HTERT RPE-1 (cell line): ENCODE results near the gene CGN.

Experiments
- in situ Hi-C: fragments of 300-500 bp; cut with MboI; formaldehyde crosslinking; loops from 4 replicates; pipeline ENCODE4 v1.14.3; 2020; ENCODE audit warnings: low sequenced_read_pairs

The CGN gene, protein sequence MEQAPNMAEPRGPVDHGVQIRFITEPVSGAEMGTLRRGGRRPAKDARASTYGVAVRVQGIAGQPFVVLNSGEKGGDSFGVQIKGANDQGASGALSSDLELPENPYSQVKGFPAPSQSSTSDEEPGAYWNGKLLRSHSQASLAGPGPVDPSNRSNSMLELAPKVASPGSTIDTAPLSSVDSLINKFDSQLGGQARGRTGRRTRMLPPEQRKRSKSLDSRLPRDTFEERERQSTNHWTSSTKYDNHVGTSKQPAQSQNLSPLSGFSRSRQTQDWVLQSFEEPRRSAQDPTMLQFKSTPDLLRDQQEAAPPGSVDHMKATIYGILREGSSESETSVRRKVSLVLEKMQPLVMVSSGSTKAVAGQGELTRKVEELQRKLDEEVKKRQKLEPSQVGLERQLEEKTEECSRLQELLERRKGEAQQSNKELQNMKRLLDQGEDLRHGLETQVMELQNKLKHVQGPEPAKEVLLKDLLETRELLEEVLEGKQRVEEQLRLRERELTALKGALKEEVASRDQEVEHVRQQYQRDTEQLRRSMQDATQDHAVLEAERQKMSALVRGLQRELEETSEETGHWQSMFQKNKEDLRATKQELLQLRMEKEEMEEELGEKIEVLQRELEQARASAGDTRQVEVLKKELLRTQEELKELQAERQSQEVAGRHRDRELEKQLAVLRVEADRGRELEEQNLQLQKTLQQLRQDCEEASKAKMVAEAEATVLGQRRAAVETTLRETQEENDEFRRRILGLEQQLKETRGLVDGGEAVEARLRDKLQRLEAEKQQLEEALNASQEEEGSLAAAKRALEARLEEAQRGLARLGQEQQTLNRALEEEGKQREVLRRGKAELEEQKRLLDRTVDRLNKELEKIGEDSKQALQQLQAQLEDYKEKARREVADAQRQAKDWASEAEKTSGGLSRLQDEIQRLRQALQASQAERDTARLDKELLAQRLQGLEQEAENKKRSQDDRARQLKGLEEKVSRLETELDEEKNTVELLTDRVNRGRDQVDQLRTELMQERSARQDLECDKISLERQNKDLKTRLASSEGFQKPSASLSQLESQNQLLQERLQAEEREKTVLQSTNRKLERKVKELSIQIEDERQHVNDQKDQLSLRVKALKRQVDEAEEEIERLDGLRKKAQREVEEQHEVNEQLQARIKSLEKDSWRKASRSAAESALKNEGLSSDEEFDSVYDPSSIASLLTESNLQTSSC

DNA sequence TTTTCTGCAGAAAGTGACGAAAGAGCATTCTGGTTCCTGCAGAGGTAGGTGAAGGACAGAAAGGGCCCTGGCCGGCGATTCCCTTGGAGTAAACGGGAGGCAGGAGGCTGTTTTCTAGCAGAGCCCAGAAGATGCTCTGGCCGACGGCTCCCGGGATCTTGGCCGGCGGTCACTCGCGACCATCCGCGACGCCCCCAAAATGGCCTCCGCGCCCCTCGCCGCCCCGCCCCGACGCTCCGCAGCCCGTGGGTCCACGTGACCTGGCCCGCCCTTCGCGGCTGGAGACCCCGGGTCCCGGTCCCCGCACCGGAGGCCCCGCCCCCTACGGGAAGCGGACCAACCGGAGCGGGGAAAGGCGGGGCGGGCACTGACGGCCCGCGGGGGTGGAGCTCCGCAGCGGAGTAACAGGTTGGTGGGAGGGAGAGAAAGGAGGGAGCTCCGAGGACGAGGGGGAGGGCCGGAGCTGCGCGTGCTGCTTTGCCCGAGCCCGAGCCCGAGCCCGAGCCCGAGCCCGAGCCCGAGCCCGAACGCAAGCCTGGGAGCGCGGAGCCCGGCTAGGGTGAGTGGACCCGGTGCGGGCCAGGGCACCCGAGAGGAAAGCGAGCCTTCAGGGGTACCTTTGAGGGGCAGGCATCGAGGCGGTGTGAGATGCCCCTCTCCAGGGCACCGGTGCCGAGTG, at the start of gene CGN:
TSS of gene CGN (plus strand) at position 431 of the 679 bp plus-strand sequence. CDS start 7,133 bp downstream, outside the sequence.
- in situ Hi-C loops, result no loop called here

GRCh38 chr1:151461694-151462093, 49.5 kb upstream of the CGN start:
- in situ Hi-C loops, result no loop called here

DNA sequence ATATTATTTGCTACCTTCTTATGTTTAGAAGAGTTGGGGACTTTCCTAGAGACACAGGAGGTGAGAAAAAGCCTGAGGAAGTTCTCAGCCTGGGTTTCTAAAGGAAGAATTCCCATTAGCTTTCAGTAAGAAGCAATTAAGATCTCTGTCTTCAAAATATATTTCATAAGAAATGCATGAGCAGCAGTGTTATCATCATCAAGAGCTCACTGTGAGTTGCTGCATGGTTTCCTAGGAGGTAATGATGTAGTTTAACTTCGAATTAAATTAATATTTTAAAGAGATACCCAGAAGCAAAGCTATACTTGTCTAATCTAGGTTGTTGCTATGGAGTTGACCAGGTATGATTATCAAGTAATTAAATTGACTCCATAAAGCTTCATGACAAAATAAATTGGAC, 46.2 kb upstream of the CGN start:
- in situ Hi-C loops, result no loop called here

GRCh38 chr1:151472856-151473731, 38.1 kb upstream of the CGN start:
- in situ Hi-C loops, result no loop called here

GRCh38 chr1:151474745-151475144, 36.4 kb upstream of the CGN start:
- in situ Hi-C loops, result no loop called here

DNA sequence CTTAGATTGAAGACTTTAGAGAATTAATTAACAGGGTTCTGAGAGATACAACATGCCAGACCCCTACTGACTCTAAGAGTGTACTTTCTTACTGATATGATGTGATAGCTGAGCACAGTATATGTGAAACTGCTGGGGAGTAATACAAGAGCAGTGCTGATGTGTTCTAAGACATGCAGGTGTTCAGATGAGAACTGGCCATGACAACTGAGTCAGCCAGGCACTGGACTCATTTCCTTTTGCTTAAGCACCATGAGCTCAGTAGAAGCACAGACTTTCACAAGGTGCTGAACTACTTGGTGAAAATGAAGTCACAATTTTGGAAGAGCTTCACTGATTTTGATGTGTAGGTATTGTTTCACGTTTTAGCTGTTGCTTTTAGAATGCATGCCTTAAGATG, 36.0 kb upstream of the CGN start:
- in situ Hi-C loops, result no loop called here

DNA sequence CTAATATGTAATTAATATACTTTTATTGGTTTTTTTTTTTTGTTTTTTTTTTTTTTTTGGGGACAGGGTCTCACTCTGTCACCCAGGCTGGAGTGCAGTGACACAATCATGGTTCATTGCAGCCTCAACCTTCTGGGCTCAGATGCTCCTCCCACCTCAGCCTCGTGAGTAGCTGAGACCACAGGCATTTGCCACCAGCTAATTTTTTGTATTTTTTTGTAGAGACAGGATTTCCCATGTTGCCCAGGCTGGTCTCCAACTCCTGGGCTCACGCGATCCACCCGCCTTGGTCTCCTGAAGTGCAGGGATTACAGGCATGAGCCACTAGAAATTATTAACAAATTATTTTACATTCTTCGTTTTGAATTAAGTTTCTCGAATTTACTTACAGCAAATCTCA, 35.1 kb upstream of the CGN start:
- in situ Hi-C loops, result no loop called here

DNA sequence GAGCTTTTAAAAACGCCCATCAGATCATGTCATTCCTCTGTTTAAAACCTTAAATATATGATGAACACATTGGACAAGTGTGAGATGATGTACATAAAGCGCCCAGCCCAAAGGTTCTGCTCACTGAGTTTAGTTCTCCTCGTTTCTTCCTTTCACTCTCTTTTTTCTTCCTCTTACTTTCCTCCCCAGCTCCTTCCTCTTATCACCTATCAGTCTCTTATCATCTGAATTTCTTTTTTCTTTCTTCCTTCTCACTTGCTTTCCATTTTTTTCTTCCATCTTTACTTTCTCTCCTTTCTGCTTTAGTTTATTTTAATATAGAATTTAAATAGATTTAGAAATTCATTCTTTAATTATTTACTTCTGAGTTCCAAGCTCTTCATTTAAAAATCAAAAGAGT, 34.1 kb upstream of the CGN start:
- in situ Hi-C loops, result no loop called here

DNA sequence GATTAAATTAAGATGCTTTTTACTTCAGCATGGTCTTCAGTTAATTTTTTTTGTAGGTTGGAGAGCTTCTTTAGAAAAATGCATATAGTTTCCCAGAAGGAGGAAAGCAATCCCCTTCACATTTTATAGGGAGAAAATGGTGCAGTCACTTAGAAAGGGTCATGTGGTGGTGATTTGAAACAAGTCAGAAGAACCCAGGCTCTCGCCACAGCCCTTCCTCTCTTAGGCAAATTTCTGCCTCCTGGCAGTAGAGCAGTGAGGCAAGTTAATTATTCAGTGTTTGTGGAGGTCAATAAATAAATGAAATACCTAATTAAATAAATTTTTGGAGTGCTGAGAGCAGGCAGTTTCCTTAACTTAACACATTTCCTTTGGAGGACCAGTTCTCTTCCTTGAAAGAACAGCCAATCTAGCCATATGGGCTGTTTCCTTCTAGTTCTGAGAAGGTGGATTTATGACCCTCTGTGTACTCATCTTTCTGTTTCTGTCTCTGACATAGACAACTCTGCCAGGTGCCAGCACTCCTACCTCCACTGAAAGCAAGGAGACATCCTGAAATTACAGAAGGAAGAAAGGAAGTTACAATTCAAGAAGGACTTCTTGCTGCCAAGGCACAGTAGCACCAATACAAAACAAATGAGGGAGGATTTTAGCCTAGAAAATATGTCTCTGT, 32.9 kb upstream of the CGN start:
- in situ Hi-C loops, result no loop called here

DNA sequence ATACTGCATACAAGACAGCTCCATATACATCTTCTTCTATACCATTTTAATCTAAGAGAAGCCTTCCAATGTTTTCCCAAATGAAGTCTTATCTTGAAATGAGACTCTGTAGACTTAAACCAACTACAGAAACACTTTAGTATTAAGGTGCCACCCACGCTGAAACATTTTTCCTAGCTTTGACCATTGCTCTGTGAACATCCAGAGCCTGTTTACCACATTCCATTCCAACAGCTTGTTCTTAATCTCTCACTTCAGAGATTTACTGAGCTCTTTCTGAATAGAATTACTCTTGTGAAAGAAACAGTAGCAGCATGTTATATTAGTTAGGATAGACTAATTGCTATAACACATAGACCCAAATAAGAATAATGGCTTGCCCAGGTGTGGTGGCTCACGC, 32.3 kb upstream of the CGN start:
- in situ Hi-C loops, result no loop called here

DNA sequence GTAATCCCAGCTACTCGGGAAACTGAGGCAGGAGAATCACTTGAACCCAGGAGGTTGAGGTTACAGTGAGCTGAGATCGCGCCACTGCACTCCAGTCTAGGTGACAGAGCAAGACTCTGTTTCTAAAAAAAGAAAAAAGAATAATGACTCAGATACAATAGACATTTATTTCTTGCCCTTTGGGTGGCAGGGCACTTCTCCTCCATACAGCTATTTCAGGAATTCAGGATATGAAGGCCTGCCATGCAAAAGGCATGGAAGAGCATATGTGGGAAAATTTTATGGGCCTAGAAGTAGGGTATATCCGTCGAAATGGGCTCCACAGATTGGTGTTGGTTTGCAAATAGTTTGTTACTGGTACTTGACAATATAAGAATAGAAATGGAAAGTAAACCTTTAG, 31.7 kb upstream of the CGN start:
- in situ Hi-C loops, result no loop called here

- in situ Hi-C loops, result no loop called here
Measured at GRCh38 chr1:151482017-151482416, 29.2 kb upstream of the CGN start.

GRCh38 chr1:151485685-151486255, 25.4 kb upstream of the CGN start:
- in situ Hi-C loops, result no loop called here

- in situ Hi-C loops, result no loop called here
Measured at GRCh38 chr1:151486557-151486956, 24.6 kb upstream of the CGN start.

DNA sequence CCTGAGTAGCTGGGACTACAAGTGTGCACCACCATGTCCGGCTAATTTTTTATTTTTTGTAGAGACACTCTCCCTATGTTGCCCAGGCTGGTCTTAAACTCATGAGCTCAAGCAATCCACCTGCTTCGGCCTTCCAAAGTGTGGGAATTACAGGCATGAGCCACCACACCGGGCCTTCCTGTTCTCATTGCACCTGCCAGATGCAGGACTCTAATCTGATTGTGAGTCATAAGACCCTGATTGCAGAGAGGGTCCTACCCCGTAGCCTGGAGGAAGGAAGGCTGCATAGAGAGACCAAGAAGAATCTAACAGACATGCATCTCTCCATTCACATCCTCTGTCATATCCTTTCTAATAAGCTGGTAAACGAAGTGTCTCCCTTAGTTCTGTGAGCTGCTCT, 19.5 kb upstream of the CGN start:
- in situ Hi-C loops, result no loop called here

DNA sequence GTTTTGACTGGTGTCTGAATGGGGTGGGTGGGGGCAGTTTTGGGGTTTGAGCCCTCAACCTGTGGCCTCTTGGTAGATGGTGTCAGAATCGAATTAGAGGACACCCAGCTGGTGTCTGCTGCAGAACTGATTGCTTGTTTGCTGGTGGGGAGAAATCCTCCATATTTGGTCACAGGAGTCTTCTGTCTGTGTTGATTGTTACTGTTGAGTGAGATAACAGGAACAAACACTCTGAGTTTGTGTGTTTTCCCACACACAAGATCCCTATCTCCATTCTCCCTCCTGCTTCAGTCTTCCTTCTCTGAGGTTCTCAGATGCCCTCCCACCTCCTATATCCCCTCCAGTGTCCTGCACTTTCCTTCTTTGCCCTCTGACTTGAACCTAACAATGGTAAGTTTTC, 19.1 kb upstream of the CGN start:
- in situ Hi-C loops, result no loop called here

DNA sequence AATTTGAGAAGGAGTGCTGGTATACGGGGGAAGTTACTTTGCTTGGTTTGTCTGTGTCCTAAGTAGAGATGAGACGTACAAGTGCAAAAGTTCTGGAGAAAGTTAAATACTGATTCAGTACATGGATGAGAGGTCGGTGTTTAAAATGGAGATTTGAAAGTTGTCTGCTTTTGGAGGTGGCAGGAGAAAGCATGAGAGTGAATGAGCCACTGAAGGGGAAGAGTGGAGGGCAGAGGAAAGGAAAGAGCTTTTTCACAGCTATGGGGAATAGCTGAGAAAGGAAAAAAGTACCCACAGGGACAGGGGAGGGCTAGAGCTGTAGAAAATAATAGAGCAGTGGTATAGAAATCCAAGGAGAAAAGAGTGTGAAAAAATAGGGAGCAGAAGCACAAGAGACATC, 18.1 kb upstream of the CGN start:
- in situ Hi-C loops, result no loop called here

GRCh38 chr1:151494741-151495281, 16.4 kb upstream of the CGN start:
- in situ Hi-C loops, result no loop called here

GRCh38 chr1:151495316-151495715, 15.9 kb upstream of the CGN start:
- in situ Hi-C loops, result no loop called here
